K562 (cell line): ENCODE measurements around the gene CNTRL. TPM values are rescaled to one million over a fixed set of nuclear protein-coding genes. Genes with fewer than 3 reads are reported as not detected.
A peak's percentile ranks its signal among the peaks of the same experiment; 100 is the strongest.

Experiments used
- ATAC-seq: fragments of 200-7000 bp; cut with Tn5 transposase; 3 replicates; pipeline ENCODE4 v1.9.1; 2020; ENCODE audit warnings: moderate library complexity
- BruUV-seq: library from RNA; stranded (reverse); fragments of 400-500 nt; replicated peaks from 2 replicates; lab custom pipeline; 2021; lab: Mats Ljungman, UMichigan
- CTCF ChIA-PET: fragments of 300-600 bp; formaldehyde crosslinking; extraction: SDS; loops from one replicate; lab custom pipeline; 2021; ENCODE audit warnings: low intra/inter-chr PET ratio; lab: Yijun Ruan, JAX
- POLR2A ChIA-PET: fragments of 300-600, 350-650 bp; sonication (Branson Sonifier 250); formaldehyde crosslinking; extraction: SDS; loops from one replicate; lab custom pipeline; 2021; ENCODE audit warnings: antibody characterized with exemption, inconsistent platforms; lab: Yijun Ruan, JAX
- DNase-seq, 4 experiments: peaks; one replicate each; pipeline versions ENCODE4 v3.0.0 to v3.0.0-alpha.2; 2011 to 2018; ENCODE audit warnings: low spot score in 3 of 4, mixed read lengths in 3 of 4; ENCODE audit errors: extremely low read depth in 1 of 4
- FAIRE-seq: peaks from 2 replicates; lab custom pipeline; 2011; peaks lifted over from hg19 to GRCh38; lab: Jason Lieb, UNC
- H2AFZ ChIP-seq: 2 replicates; pipeline ENCODE4 v1.6.0; 2011; ENCODE audit warnings: low read depth, low read length, control low read depth, inconsistent platforms
- H3K27ac ChIP-seq: fragments of 200-600 bp; 3 replicates; pipeline ENCODE4 v1.8.0; 2011; ENCODE audit warnings: low read depth, mild to moderate bottlenecking, control low read depth, inconsistent platforms, low read length, moderate library complexity, mixed read lengths; ENCODE audit errors: extremely low read depth
- H3K27me3 ChIP-seq, 2 experiments: fragments of 300-600 bp in 1 of 2; 2 replicates in 1 of 2; 3 replicates in 1 of 2; pipeline versions ENCODE4 v1.6.0 to v1.8.0; 2011; ENCODE audit warnings: inconsistent platforms in 2 of 2, low read length in 2 of 2, mild to moderate bottlenecking in 1 of 2, mixed read lengths in 1 of 2, moderate library complexity in 1 of 2; ENCODE audit not compliant: control insufficient read depth in 2 of 2, insufficient read depth in 2 of 2
- H3K36me3 ChIP-seq: fragments of 300-600 bp; 3 replicates; pipeline ENCODE4 v1.8.0; 2011; ENCODE audit warnings: mild to moderate bottlenecking, low read length, inconsistent platforms; ENCODE audit not compliant: control insufficient read depth, insufficient read depth
- H3K4me1 ChIP-seq, 2 experiments: fragments of 200-600 bp in 1 of 2; replicated peaks in 1 of 2; 2 replicates in 1 of 2; 3 replicates in 1 of 2; pipeline versions ENCODE4 v1.5.1 to v1.8.0; 2011; ENCODE audit warnings: inconsistent platforms in 2 of 2, low read length in 2 of 2, mild to moderate bottlenecking in 1 of 2, mixed read lengths in 1 of 2, moderate library complexity in 1 of 2; ENCODE audit not compliant: control insufficient read depth in 2 of 2, insufficient read depth in 2 of 2
- H3K4me2 ChIP-seq: 2 replicates; pipeline ENCODE4 v1.6.1; 2011; ENCODE audit warnings: low read length, control low read depth, inconsistent platforms, mixed read lengths; ENCODE audit not compliant: insufficient read depth
- H3K4me3 ChIP-seq: fragments of 200-600 bp; sonication (generic), shearing (Covaris generic); 2 replicates; pipeline ENCODE4 v1.5.1; 2016; ENCODE audit warnings: control low read depth, inconsistent platforms
- H3K79me2 ChIP-seq: fragments of 200-600 bp; 3 replicates; pipeline ENCODE4 v1.8.0; 2011; ENCODE audit warnings: low read length, inconsistent platforms; ENCODE audit not compliant: control insufficient read depth, insufficient read depth
- H3K9ac ChIP-seq, 2 experiments: 2 replicates each; pipeline versions ENCODE4 v1.6.0 to v1.6.1; 2011; ENCODE audit warnings: low read depth in 2 of 2, low read length in 2 of 2, control low read depth in 1 of 2, inconsistent platforms in 1 of 2, mild to moderate bottlenecking in 1 of 2, mixed read lengths in 1 of 2; ENCODE audit not compliant: insufficient read depth in 1 of 2
- H3K9me1 ChIP-seq: one replicate; pipeline ENCODE4 v1.6.0; 2011; ENCODE audit warnings: inconsistent platforms, mild to moderate bottlenecking, low read length, moderate library complexity; ENCODE audit not compliant: control insufficient read depth, insufficient read depth
- H3K9me3 ChIP-seq: replicated peaks from 2 replicates; pipeline ENCODE4 v1.5.1; 2011; ENCODE audit warnings: low read depth, low read length, inconsistent platforms; ENCODE audit not compliant: control insufficient read depth, insufficient read depth
- H4K20me1 ChIP-seq: replicated peaks from 2 replicates; pipeline ENCODE4 v1.6.1; 2011; ENCODE audit warnings: low read length, inconsistent platforms, mixed read lengths; ENCODE audit not compliant: control insufficient read depth, insufficient read depth
- ATF3 ChIP-seq, 2 experiments: fragments of 450-650 bp in 1 of 2; sonication (generic) in 1 of 2; formaldehyde crosslinking in 1 of 2; IDR thresholded peaks in 1 of 2; conservative IDR thresholded peaks in 1 of 2; 2 replicates each; pipeline versions ENCODE4 v1.6.1 to v1.8.1; 2016 to 2023; ENCODE audit warnings: mild to moderate bottlenecking in 2 of 2, moderate library complexity in 2 of 2, inconsistent platforms in 1 of 2, missing genetic modification reagents in 1 of 2
- ETV1 ChIP-seq: fragments of 450-650 bp; conservative IDR thresholded peaks from 2 replicates; pipeline ENCODE4 v1.6.1; 2016; ENCODE audit warnings: missing genetic modification characterization, control low read depth, low read depth, missing compliant biosample characterization
- FOXO4 ChIP-seq: fragments of 450-650 bp; formaldehyde crosslinking; IDR thresholded peaks from 2 replicates; pipeline ENCODE4 v1.4.0; 2020; ENCODE audit warnings: mild to moderate bottlenecking, moderate library complexity
- HMG20B ChIP-seq: fragments of 250-450 bp; sonication (Bioruptor Pico); IDR thresholded peaks from 2 replicates; pipeline ENCODE4 v1.5.0; 2021; ENCODE audit warnings: mild to moderate bottlenecking
- POLR2A ChIP-seq: fragments of 450-650 bp; conservative IDR thresholded peaks from 2 replicates; pipeline ENCODE4 v1.6.1; 2016
- POLR2H ChIP-seq: IDR thresholded peaks from 2 replicates; pipeline ENCODE4 v1.6.1; 2016; ENCODE audit warnings: missing genetic modification characterization, low read depth, mild to moderate bottlenecking, control low read depth, missing compliant biosample characterization, moderate library complexity
- RNF219 ChIP-seq: fragments of 250-450 bp; sonication (Bioruptor Pico); IDR thresholded peaks from 2 replicates; pipeline ENCODE4 v1.5.0; 2022; ENCODE audit warnings: mild to moderate bottlenecking
- THAP12 ChIP-seq: fragments of 250-450 bp; sonication (Bioruptor Pico); IDR thresholded peaks from 2 replicates; pipeline ENCODE4 v1.9.0; 2021; ENCODE audit warnings: mild to moderate bottlenecking, inconsistent platforms
- ZFX ChIP-seq: sonication (generic); formaldehyde crosslinking; IDR thresholded peaks from 2 replicates; pipeline ENCODE4 v1.8.0; 2022; ENCODE audit warnings: mild to moderate bottlenecking, missing genetic modification reagents, moderate library complexity
- ZNF764 ChIP-seq: fragments of 250-450 bp; sonication (Bioruptor Pico); IDR thresholded peaks from 2 replicates; pipeline ENCODE4 v1.4.0; 2020; ENCODE audit warnings: low read depth, mild to moderate bottlenecking, moderate library complexity
- WGBS: fragments of 100-300 bp; shearing (Covaris generic); methylation state at CpG from one replicate; pipeline ENCODE4 v1.1.6; 2016; ENCODE audit warnings: low coverage, mixed read lengths; ENCODE audit not compliant: insufficient coverage; ENCODE audit errors: missing lambda C conversion rate; 5-methylcytosine and 5-hydroxymethylcytosine counted together
- in situ Hi-C: fragments of 300-500 bp; cut with MboI; formaldehyde crosslinking; loops from 4 replicates; pipeline ENCODE4 v1.15.0; 2018; ENCODE audit warnings: inconsistent platforms, mixed read lengths
- intact Hi-C: fragments of 100-400 bp; cut with micrococcal nuclease; formaldehyde crosslinking; loops from 2 replicates; pipeline ENCODE4 v1.14.2; 2022
- polyA plus RNA-seq, 8 experiments: library from polyadenylated mRNA; depleted of rRNA in 4 of 8; stranded (reverse) in 5 of 8; unstranded in 3 of 8; fragments of >200 nt; fragmentation: Nextera tagmentation in 2 of 8; fragmentation: Illumina TruSeq in 1 of 8; extraction: Ambion mirVana in 2 of 8; extraction: Trizol in 1 of 8; gene quantifications; 2 replicates each; pipeline versions ENCODE4 v1.2.1 to v1.2.3, GENCODE V29; 2011 to 2014; ENCODE audit warnings: inconsistent platforms in 1 of 8, missing spikeins in 1 of 8
- total RNA-seq, 7 experiments: library from RNA; depleted of rRNA in 6 of 7; stranded (reverse); fragments of >200 nt in 6 of 7; fragmentation: Illumina TruSeq in 2 of 7; extraction: Trizol in 2 of 7; gene quantifications; 2 replicates each; pipeline versions ENCODE4 v1.2.1 to v1.2.3, GENCODE V29; 2011 to 2021; ENCODE audit warnings: low replicate concordance in 1 of 7

The CNTRL gene
- total and polyA plus RNA-seq, 9 of the 15 experiments (the other 6 are each of a cell fraction or from before 2014, with no cell fraction given) = 9.2 to 28.9 (median 20.5) TPM

GRCh38 chr9:121183666-121184423, 109.1 kb downstream of the CNTRL start:
- no peaks in the 10 kb centered on the region for H3K9me1 ChIP-seq
- no peaks in the 10 kb centered on the region for H4K20me1 ChIP-seq
- H2AFZ ChIP-seq = no peak overlapping the region
- H3K27ac ChIP-seq = peak overlapping the region; percentile 0; the same call in 1 of the 3 replicates
- POLR2A ChIA-PET = interaction anchor here (0.6 to 1.8 kb wide), 8 partner anchors 8 to 170 kb away, joined by 3 to 8 read pairs (median 4); partner anchors contain the start of gene RAB14
- ATAC-seq (no peak; the same call in 1 of the 3 replicates), DNase-seq (no peak), FAIRE-seq (no peak)
- in situ Hi-C loops (no loop called here), intact Hi-C loops (no loop called here)
- no peaks in the 10 kb centered on the region for H3K27me3 ChIP-seq
- H3K36me3 ChIP-seq = peaks cover 85% of the 10 kb centered on the region
- H3K79me2 ChIP-seq = peaks cover 55% of the 10 kb centered on the region
- no peak for TF ChIP-seq ETV1 (tag)
- no peak for TF ChIP-seq RNF219
- no peak for TF ChIP-seq ZNF764 (CRISPR knock-in tag)
- TF ChIP-seq FOXO4 (CRISPR knock-in tag) = no peak
- TF ChIP-seq ATF3 (IDR thresholded peaks at IDR 0.05) = no peak
- TF ChIP-seq ATF3 (CRISPR knock-in tag; conservative IDR thresholded peaks at IDR 0.05) = no peak
- no peak for TF ChIP-seq POLR2H (tag)
- TF ChIP-seq ZFX (CRISPR knock-in tag) = no peak
- TF ChIP-seq POLR2A = no peak
- TF ChIP-seq THAP12 (CRISPR knock-in tag) = no peak
- TF ChIP-seq HMG20B (CRISPR knock-in tag) = no peak
- H3K9ac ChIP-seq = no peak overlapping the region
- CTCF ChIA-PET = no interaction called here
- H3K4me1 ChIP-seq = no peaks in the 10 kb centered on the region; a peak in 3 of 5 replicates
- H3K9me3 ChIP-seq = no peaks in the 10 kb centered on the region
- H3K4me2 ChIP-seq = no peak overlapping the region
- H3K4me3 ChIP-seq = no peak overlapping the region
- 83% methylated on average over 3 of the region's 3 CpGs for WGBS
- no TSS peak for BruUV-seq
